ENCODE results near the gene SHC2. TPM values are rescaled to one million over a fixed set of nuclear protein-coding genes. Genes with fewer than 3 reads are reported as not detected.

Gene SHC2
- total and polyA plus RNA-seq, 9 of the 15 experiments (the other 6 are each of a cell fraction or from before 2014, with no cell fraction given) = 0.14 to 0.36 (median 0.17) TPM; not detected in 5

- TF ChIP-seq FOXP4 (CRISPR knock-in tag; IDR thresholded peaks at IDR 0.05; ENCODE audit: borderline replicate concordance) (no peak), ZBTB1 (CRISPR knock-in tag; IDR thresholded peaks at IDR 0.05; ENCODE audit: borderline replicate concordance, low read depth) (0 out of 2 replicates have a peak, but pooled peaks have one; percentile 7)
These were observed 35.4 kb upstream of the SHC2 start, which contains the start of gene MADCAM1 (continued) for GRCh38 chr19:496112-496665.

- BruUV-seq (replicated peaks) = no TSS peak
- peak; percentile 54 for FAIRE-seq
- Histone ChIP-seq H3K9me3 (replicated peaks; ENCODE audit: control insufficient read depth, insufficient read depth, low read depth, low read length) (no peaks in the 10 kb centered on the region), H3K4me2 (ENCODE audit: insufficient read depth, low read length) (peak overlapping the region; percentile 12; the same call in 1 of the 2 replicates), H3K4me1 (replicated peaks in 1 of 2; ENCODE audit: control insufficient read depth in 2 of 2, insufficient read depth in 2 of 2, low read length in 2 of 2) (peaks cover 0 to 60% of the 10 kb centered on the region in 2 experiments; a peak in 3 of 5 replicates), H3K9me1 (ENCODE audit: control insufficient read depth, insufficient read depth, low read length) (no peaks in the 10 kb centered on the region), H3K9ac (ENCODE audit: insufficient read depth in 1 of 2, low read depth in 2 of 2, low read length in 2 of 2) (no peak overlapping the region), H3K4me3 (no peak overlapping the region), H3K79me2 (ENCODE audit: control insufficient read depth, insufficient read depth, low read length) (no peaks in the 10 kb centered on the region), H3K27ac (ENCODE audit: extremely low read depth, low read depth, low read length) (no peak overlapping the region), H3K27me3 (ENCODE audit: control insufficient read depth in 2 of 2, insufficient read depth in 2 of 2, low read length in 2 of 2) (no peaks in the 10 kb centered on the region), H3K36me3 (ENCODE audit: control insufficient read depth, insufficient read depth, low read length) (no peaks in the 10 kb centered on the region), H2AFZ (ENCODE audit: low read depth, low read length) (0 out of 2 replicates have a peak overlapping the region, but pooled peaks have one; percentile 38), H4K20me1 (replicated peaks; ENCODE audit: control insufficient read depth, insufficient read depth, low read length) (no peaks in the 10 kb centered on the region)
- ATAC-seq = peak; percentile 72
- peak; percentile 64 to 68 (median 66) for DNase-seq (ENCODE audit: extremely low read depth in 1 of 4, low spot score in 3 of 4)
- in situ Hi-C loops (cut with MboI) (no loop called here), intact Hi-C loops (cut with micrococcal nuclease) (no loop called here)
- POLR2A ChIA-PET = interaction anchor here (0.5 to 1.8 kb wide), 4 partner anchors 11 to 205 kb away, joined by 3 to 6 read pairs (median 4); no protein-coding TSS in a partner anchor
- 15% methylated on average over 29 of the region's 32 CpGs for WGBS (ENCODE audit: insufficient coverage, low coverage, missing lambda C conversion rate)
- CTCF ChIA-PET (ENCODE audit: low intra/inter-chr PET ratio) = no interaction called here
- TF ChIP-seq HNRNPH1 (optimal IDR thresholded peaks at IDR 0.05; ENCODE audit: low read depth, low read length) = no peak
- no peak for TF ChIP-seq KDM4B (IDR thresholded peaks at IDR 0.05; ENCODE audit: borderline replicate concordance in 2 of 2, low read depth in 1 of 2)
- no peak for TF ChIP-seq ZNF584 (CRISPR knock-in tag; IDR thresholded peaks at IDR 0.05; ENCODE audit: low read depth)
- TF ChIP-seq POLR2AphosphoS5 (IDR thresholded peaks at IDR 0.05; ENCODE audit: control insufficient read depth, insufficient read depth, low read depth, low read length) = no peak
- no peak for TF ChIP-seq ERF (CRISPR knock-in tag; IDR thresholded peaks at IDR 0.05)
- no peak for TF ChIP-seq MCM2 (IDR thresholded peaks at IDR 0.05; ENCODE audit: low read depth)
- TF ChIP-seq MBD2 (IDR thresholded peaks at IDR 0.05; ENCODE audit: borderline replicate concordance, low read depth) = no peak
- peak; percentile 60 to 79; a peak in 3 of 4 replicates for TF ChIP-seq KDM1A (IDR thresholded peaks at IDR 0.05)
- no peak for TF ChIP-seq HOMEZ (CRISPR knock-in tag; IDR thresholded peaks at IDR 0.05)
- TF ChIP-seq CBX3 (IDR thresholded peaks at IDR 0.05; ENCODE audit: borderline replicate concordance in 1 of 2, low read length in 2 of 2) = peak in 1 of 2 experiments; percentile 70; a peak in 1 of 3 replicates
- no peak for TF ChIP-seq HBP1 (CRISPR knock-in tag; IDR thresholded peaks at IDR 0.05)
- no peak for TF ChIP-seq HMG20B (CRISPR knock-in tag; IDR thresholded peaks at IDR 0.05)
These were observed 34.7 kb upstream of the SHC2 start for GRCh38 chr19:495402-496111.

Data from K562 (cell line).